NCI-H446 treated with DMSO at 0.1 percent for 48 hours (cell line): ENCODE results near the gene RABGAP1L.
A peak's percentile ranks its signal among the peaks of the same experiment; 100 is the strongest.

ENCODE experiments used
- DNase-seq: peaks from one replicate; lab custom pipeline; 2025; lab: John Stamatoyannopoulos, UW

The RABGAP1L gene

GRCh38 chr1:174939775-174940545 is 780.6 kb downstream of the RABGAP1L start:
- DNase-seq = no peak

GRCh38 chr1:174940646-174941175 is 781.4 kb downstream of the RABGAP1L start:
- DNase-seq = peak; percentile 24

- no peak for DNase-seq
Observed at GRCh38 chr1:174942547-174943255, 783.4 kb downstream of the RABGAP1L start.

GRCh38 chr1:174946031-174946430 is 786.7 kb downstream of the RABGAP1L start:
- no peak for DNase-seq

- DNase-seq = no peak
Observed at GRCh38 chr1:174949061-174949460, 789.7 kb downstream of the RABGAP1L start.

- DNase-seq = no peak
Observed at GRCh38 chr1:174949645-174950044, 790.3 kb downstream of the RABGAP1L start.

- no peak for DNase-seq
Observed at GRCh38 chr1:174953285-174954072, 794.2 kb downstream of the RABGAP1L start.

GRCh38 chr1:174954073-174954460 is 794.7 kb downstream of the RABGAP1L start:
- DNase-seq = no peak

GRCh38 chr1:174954671-174955669 is 795.6 kb downstream of the RABGAP1L start:
- DNase-seq = no peak

GRCh38 chr1:174956086-174956485 is 796.8 kb downstream of the RABGAP1L start:
- no peak for DNase-seq

- no peak for DNase-seq
Observed at GRCh38 chr1:174956976-174957375, 797.7 kb downstream of the RABGAP1L start.

- DNase-seq = no peak
Observed at GRCh38 chr1:174957829-174958228, 798.5 kb downstream of the RABGAP1L start.

- no peak for DNase-seq
Observed at GRCh38 chr1:174958396-174958795, 799.1 kb downstream of the RABGAP1L start.

GRCh38 chr1:174960362-174960761 is 801.0 kb downstream of the RABGAP1L start:
- no peak for DNase-seq

- DNase-seq = no peak
Observed at GRCh38 chr1:174963529-174964125, 804.3 kb downstream of the RABGAP1L start.

- DNase-seq = no peak
Observed at GRCh38 chr1:174964261-174964971, 805.1 kb downstream of the RABGAP1L start.

- no peak for DNase-seq
Observed at GRCh38 chr1:174964972-174965361, 805.6 kb downstream of the RABGAP1L start.

GRCh38 chr1:174965362-174966007 is 806.2 kb downstream of the RABGAP1L start:
- no peak for DNase-seq

GRCh38 chr1:174966008-174966572 is 806.8 kb downstream of the RABGAP1L start:
- DNase-seq = no peak
